Measurements from ENCODE around the gene TRNAU1AP. TPM values are rescaled to one million over a fixed set of nuclear protein-coding genes. Genes with fewer than 3 reads are reported as not detected.
A peak's percentile ranks its signal among the peaks of the same experiment; 100 is the strongest.

The TRNAU1AP gene
- total and polyA plus RNA-seq, 2 of the 13 experiments (the other 11 are each of a cell fraction or from before 2014, with no cell fraction given) = 29.0 to 42.9 TPM

DNA sequence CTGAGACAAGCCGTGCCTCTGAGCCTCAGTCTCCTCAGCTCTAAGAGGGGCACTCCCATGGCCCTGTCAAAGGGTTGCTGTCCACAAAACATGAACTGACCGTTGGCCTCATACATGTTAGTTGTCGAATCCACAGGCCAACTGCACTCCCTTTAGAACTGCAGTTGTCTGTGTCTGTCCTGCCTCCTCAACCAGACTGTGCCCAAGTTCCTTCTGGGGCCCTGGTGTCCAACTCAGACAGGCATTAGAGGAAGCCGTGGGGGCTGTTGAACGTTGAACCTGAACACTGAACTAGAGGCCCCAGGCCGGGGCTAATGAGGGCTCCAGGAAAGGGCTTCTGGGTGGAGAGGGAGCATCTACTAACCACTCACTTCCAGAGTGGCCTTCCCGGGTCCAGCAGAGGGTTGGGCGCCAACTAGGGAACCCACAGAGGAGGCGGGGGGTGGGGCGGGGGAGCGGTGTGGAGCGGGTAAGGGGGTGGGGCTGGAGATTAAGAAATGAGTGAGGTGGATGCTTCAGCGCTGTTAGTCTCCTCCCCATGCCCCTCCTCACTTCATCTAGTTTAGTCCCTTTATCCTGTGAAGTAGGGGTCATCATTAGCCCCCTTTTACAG, 38.9 kb downstream of the TRNAU1AP start, which contains the start of gene RAB42 (continued):
- TF ChIP-seq, protein P1, sequence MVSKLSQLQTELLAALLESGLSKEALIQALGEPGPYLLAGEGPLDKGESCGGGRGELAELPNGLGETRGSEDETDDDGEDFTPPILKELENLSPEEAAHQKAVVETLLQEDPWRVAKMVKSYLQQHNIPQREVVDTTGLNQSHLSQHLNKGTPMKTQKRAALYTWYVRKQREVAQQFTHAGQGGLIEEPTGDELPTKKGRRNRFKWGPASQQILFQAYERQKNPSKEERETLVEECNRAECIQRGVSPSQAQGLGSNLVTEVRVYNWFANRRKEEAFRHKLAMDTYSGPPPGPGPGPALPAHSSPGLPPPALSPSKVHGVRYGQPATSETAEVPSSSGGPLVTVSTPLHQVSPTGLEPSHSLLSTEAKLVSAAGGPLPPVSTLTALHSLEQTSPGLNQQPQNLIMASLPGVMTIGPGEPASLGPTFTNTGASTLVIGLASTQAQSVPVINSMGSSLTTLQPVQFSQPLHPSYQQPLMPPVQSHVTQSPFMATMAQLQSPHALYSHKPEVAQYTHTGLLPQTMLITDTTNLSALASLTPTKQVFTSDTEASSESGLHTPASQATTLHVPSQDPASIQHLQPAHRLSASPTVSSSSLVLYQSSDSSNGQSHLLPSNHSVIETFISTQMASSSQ (IDR thresholded peaks at IDR 0.05; ENCODE audit: low read depth) = peak; percentile 26; the same call in 1 of the 2 replicates
- TF ChIP-seq, protein P1 (CRISPR knock-in tag; IDR thresholded peaks at IDR 0.05; ENCODE audit: borderline replicate concordance) = no peak
- TF ChIP-seq ZNF317 (CRISPR knock-in tag; IDR thresholded peaks at IDR 0.05) (0 out of 2 replicates have a peak, but pooled peaks have one; percentile 70), ZNF772 (CRISPR knock-in tag; IDR thresholded peaks at IDR 0.05) (no peak), ZFAT (CRISPR knock-in tag; conservative IDR thresholded peaks at IDR 0.05) (no peak), NKX3-1 (CRISPR knock-in tag; IDR thresholded peaks at IDR 0.05) (no peak), HHEX (CRISPR knock-in tag; IDR thresholded peaks at IDR 0.05) (no peak), ZFP90 (CRISPR knock-in tag; IDR thresholded peaks at IDR 0.05; ENCODE audit: borderline replicate concordance) (no peak), HMGA1 (CRISPR knock-in tag; conservative IDR thresholded peaks at IDR 0.05) (no peak), SMAD3 (CRISPR knock-in tag; IDR thresholded peaks at IDR 0.05) (no peak), ZNF30 (CRISPR knock-in tag; IDR thresholded peaks at IDR 0.05) (no peak), TSC22D2 (CRISPR knock-in tag; IDR thresholded peaks at IDR 0.05; ENCODE audit: borderline replicate concordance) (no peak), ZNF451 (CRISPR knock-in tag; IDR thresholded peaks at IDR 0.05) (no peak)
- TF ChIP-seq, protein P2, sequence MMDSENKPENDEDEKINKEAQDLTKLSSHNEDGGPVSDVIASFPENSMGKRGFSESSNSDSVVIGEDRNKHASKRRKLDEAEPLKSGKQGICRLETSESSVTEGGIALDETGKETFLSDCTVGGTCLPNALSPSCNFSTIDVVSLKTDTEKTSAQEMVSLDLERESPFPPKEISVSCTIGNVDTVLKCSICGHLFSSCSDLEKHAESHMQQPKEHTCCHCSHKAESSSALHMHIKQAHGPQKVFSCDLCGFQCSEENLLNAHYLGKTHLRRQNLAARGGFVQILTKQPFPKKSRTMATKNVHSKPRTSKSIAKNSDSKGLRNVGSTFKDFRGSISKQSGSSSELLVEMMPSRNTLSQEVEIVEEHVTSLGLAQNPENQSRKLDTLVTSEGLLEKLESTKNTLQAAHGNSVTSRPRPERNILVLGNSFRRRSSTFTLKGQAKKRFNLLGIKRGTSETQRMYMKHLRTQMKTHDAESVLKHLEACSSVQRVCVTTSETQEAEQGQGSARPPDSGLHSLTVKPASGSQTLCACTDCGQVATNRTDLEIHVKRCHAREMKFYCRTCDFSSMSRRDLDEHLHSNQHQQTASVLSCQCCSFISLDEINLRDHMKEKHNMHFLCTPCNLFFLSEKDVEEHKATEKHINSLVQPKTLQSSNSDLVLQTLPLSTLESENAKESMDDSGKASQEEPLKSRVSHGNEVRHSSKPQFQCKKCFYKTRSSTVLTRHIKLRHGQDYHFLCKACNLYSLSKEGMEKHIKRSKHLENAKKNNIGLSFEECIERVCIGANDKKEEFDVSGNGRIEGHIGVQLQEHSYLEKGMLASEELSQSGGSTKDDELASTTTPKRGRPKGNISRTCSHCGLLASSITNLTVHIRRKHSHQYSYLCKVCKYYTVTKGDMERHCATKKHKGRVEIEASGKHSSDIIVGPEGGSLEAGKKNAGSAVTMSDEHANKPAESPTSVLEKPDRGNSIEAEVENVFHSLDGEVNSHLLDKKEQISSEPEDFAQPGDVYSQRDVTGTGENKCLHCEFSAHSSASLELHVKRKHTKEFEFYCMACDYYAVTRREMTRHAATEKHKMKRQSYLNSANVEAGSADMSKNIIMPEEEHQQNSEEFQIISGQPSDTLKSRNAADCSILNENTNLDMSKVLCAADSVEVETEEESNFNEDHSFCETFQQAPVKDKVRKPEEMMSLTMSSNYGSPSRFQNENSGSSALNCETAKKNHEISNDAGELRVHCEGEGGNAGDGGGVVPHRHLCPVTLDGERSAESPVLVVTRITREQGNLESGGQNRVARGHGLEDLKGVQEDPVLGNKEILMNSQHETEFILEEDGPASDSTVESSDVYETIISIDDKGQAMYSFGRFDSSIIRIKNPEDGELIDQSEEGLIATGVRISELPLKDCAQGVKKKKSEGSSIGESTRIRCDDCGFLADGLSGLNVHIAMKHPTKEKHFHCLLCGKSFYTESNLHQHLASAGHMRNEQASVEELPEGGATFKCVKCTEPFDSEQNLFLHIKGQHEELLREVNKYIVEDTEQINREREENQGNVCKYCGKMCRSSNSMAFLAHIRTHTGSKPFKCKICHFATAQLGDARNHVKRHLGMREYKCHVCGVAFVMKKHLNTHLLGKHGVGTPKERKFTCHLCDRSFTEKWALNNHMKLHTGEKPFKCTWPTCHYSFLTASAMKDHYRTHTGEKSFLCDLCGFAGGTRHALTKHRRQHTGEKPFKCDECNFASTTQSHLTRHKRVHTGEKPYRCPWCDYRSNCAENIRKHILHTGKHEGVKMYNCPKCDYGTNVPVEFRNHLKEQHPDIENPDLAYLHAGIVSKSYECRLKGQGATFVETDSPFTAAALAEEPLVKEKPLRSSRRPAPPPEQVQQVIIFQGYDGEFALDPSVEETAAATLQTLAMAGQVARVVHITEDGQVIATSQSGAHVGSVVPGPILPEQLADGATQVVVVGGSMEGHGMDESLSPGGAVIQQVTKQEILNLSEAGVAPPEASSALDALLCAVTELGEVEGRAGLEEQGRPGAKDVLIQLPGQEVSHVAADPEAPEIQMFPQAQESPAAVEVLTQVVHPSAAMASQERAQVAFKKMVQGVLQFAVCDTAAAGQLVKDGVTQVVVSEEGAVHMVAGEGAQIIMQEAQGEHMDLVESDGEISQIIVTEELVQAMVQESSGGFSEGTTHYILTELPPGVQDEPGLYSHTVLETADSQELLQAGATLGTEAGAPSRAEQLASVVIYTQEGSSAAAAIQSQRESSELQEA (CRISPR knock-in tag; IDR thresholded peaks at IDR 0.05; ENCODE audit: not compliant biosample characterization) = no peak
- TF ChIP-seq, protein P3, sequence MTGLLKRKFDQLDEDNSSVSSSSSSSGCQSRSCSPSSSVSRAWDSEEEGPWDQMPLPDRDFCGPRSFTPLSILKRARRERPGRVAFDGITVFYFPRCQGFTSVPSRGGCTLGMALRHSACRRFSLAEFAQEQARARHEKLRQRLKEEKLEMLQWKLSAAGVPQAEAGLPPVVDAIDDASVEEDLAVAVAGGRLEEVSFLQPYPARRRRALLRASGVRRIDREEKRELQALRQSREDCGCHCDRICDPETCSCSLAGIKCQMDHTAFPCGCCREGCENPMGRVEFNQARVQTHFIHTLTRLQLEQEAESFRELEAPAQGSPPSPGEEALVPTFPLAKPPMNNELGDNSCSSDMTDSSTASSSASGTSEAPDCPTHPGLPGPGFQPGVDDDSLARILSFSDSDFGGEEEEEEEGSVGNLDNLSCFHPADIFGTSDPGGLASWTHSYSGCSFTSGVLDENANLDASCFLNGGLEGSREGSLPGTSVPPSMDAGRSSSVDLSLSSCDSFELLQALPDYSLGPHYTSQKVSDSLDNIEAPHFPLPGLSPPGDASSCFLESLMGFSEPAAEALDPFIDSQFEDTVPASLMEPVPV (CRISPR knock-in tag; IDR thresholded peaks at IDR 0.05) = no peak
